ENCODE results near the gene HS3ST4. TPM values are rescaled to one million over a fixed set of nuclear protein-coding genes. Genes with fewer than 3 reads are reported as not detected.

HS3ST4 gene
- total RNA-seq, 1 experiment from 2014 or later = not detected

DNA sequence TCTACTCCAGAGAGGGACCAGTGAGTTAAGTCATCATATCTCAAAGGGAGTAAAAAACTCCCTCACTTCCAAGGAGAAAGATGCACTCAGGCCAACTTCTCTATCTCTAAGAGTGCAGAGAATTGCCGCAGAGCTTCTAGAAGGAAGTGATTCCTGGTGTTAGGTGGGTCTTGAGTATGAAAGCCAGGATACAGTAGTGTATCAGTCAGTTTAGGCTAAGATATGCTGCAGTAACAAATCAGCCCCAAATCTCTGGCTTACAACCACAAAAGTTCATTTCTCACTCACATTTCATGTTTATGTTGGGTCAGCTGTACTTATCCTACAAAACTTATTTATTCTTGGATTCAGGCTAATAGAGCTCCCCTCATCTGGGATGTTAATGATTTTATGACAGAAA lies 106.3 kb downstream of the HS3ST4 start:
- H3K4me3 ChIP-seq (replicated peaks in 1 of 2; ENCODE audit: low read depth in 1 of 2, low read length in 2 of 2) = no peak overlapping the region
- no peaks in the 10 kb centered on the region for H3K9me3 ChIP-seq (ENCODE audit: control insufficient read depth in 1 of 2, insufficient read depth in 1 of 2, low read depth in 1 of 2, low read length in 2 of 2)
- no peak for ATAC-seq
- ChIA-PET RAD21 (ENCODE audit: low non-redundant PET in 1 of 2, low total read pairs in 2 of 2, uncharacterized antibody in 2 of 2, unreplicated experiment in 2 of 2) (no interaction called here), POLR2A (no interaction called here), CTCF (no interaction called here)
- no peak overlapping the region for H3K4me2 ChIP-seq (ENCODE audit: low read length)
- H2AFZ ChIP-seq (ENCODE audit: low read depth, low read length, poor library complexity, severe bottlenecking) = no peak overlapping the region
- TF ChIP-seq SRF (IDR thresholded peaks at IDR 0.05; ENCODE audit: low read depth) = no peak
- TF ChIP-seq FOSL1 (IDR thresholded peaks at IDR 0.05; ENCODE audit: low read depth) = no peak
- TF ChIP-seq SP1 (IDR thresholded peaks at IDR 0.05; ENCODE audit: low read depth) = no peak
- TF ChIP-seq EGR1 (IDR thresholded peaks at IDR 0.05; ENCODE audit: low read depth) = no peak
- TF ChIP-seq POLR2AphosphoS5 (IDR thresholded peaks at IDR 0.05; ENCODE audit: low read depth, low read length) = no peak
- TF ChIP-seq, protein P1, sequence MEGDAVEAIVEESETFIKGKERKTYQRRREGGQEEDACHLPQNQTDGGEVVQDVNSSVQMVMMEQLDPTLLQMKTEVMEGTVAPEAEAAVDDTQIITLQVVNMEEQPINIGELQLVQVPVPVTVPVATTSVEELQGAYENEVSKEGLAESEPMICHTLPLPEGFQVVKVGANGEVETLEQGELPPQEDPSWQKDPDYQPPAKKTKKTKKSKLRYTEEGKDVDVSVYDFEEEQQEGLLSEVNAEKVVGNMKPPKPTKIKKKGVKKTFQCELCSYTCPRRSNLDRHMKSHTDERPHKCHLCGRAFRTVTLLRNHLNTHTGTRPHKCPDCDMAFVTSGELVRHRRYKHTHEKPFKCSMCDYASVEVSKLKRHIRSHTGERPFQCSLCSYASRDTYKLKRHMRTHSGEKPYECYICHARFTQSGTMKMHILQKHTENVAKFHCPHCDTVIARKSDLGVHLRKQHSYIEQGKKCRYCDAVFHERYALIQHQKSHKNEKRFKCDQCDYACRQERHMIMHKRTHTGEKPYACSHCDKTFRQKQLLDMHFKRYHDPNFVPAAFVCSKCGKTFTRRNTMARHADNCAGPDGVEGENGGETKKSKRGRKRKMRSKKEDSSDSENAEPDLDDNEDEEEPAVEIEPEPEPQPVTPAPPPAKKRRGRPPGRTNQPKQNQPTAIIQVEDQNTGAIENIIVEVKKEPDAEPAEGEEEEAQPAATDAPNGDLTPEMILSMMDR (IDR thresholded peaks at IDR 0.05 in 2 of 3, conservative IDR thresholded peaks at IDR 0.05 in 1 of 3; ENCODE audit: borderline replicate concordance in 1 of 3, insufficient read depth in 1 of 3, low read depth in 2 of 3, low read length in 2 of 3) = no peak
- TF ChIP-seq, protein P2, sequence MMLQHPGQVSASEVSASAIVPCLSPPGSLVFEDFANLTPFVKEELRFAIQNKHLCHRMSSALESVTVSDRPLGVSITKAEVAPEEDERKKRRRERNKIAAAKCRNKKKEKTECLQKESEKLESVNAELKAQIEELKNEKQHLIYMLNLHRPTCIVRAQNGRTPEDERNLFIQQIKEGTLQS (IDR thresholded peaks at IDR 0.05) = no peak
- no peak for TF ChIP-seq CBX3 (IDR thresholded peaks at IDR 0.05; ENCODE audit: low read depth)
- no peak for TF ChIP-seq POLR2A (IDR thresholded peaks at IDR 0.05; ENCODE audit: borderline replicate concordance, extremely low read depth, insufficient read depth, insufficient read length)
- TF ChIP-seq YY1 (IDR thresholded peaks at IDR 0.05; ENCODE audit: extremely low read depth, insufficient replicate concordance, low read depth, low read length) = no peak
- TF ChIP-seq, protein P3, sequence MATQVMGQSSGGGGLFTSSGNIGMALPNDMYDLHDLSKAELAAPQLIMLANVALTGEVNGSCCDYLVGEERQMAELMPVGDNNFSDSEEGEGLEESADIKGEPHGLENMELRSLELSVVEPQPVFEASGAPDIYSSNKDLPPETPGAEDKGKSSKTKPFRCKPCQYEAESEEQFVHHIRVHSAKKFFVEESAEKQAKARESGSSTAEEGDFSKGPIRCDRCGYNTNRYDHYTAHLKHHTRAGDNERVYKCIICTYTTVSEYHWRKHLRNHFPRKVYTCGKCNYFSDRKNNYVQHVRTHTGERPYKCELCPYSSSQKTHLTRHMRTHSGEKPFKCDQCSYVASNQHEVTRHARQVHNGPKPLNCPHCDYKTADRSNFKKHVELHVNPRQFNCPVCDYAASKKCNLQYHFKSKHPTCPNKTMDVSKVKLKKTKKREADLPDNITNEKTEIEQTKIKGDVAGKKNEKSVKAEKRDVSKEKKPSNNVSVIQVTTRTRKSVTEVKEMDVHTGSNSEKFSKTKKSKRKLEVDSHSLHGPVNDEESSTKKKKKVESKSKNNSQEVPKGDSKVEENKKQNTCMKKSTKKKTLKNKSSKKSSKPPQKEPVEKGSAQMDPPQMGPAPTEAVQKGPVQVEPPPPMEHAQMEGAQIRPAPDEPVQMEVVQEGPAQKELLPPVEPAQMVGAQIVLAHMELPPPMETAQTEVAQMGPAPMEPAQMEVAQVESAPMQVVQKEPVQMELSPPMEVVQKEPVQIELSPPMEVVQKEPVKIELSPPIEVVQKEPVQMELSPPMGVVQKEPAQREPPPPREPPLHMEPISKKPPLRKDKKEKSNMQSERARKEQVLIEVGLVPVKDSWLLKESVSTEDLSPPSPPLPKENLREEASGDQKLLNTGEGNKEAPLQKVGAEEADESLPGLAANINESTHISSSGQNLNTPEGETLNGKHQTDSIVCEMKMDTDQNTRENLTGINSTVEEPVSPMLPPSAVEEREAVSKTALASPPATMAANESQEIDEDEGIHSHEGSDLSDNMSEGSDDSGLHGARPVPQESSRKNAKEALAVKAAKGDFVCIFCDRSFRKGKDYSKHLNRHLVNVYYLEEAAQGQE (IDR thresholded peaks at IDR 0.05; ENCODE audit: low read depth) = no peak
- no peak for TF ChIP-seq EZH2 (IDR thresholded peaks at IDR 0.05)
- TF ChIP-seq JUND (IDR thresholded peaks at IDR 0.05) = no peak
- TF ChIP-seq RAD21 (IDR thresholded peaks at IDR 0.05; ENCODE audit: low read depth) = no peak
- TF ChIP-seq ELF1 (IDR thresholded peaks at IDR 0.05; ENCODE audit: borderline replicate concordance, low read depth) = no peak
- no peak for TF ChIP-seq CEBPB (IDR thresholded peaks at IDR 0.05; ENCODE audit: low read depth)
- no peak for TF ChIP-seq TCF7L2 (IDR thresholded peaks at IDR 0.05; ENCODE audit: borderline replicate concordance, extremely low read depth, insufficient read depth, insufficient read length)
- no peak for TF ChIP-seq ZNF274 (IDR thresholded peaks at IDR 0.05; ENCODE audit: low read depth, low read length)
- TF ChIP-seq, protein P4, sequence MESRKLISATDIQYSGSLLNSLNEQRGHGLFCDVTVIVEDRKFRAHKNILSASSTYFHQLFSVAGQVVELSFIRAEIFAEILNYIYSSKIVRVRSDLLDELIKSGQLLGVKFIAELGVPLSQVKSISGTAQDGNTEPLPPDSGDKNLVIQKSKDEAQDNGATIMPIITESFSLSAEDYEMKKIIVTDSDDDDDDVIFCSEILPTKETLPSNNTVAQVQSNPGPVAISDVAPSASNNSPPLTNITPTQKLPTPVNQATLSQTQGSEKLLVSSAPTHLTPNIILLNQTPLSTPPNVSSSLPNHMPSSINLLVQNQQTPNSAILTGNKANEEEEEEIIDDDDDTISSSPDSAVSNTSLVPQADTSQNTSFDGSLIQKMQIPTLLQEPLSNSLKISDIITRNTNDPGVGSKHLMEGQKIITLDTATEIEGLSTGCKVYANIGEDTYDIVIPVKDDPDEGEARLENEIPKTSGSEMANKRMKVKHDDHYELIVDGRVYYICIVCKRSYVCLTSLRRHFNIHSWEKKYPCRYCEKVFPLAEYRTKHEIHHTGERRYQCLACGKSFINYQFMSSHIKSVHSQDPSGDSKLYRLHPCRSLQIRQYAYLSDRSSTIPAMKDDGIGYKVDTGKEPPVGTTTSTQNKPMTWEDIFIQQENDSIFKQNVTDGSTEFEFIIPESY (IDR thresholded peaks at IDR 0.05; ENCODE audit: extremely low read depth, insufficient replicate concordance, low read length) = no peak
- no peak for TF ChIP-seq SIN3A (IDR thresholded peaks at IDR 0.05; ENCODE audit: low read depth)
- no peaks in the 10 kb centered on the region; the same call in 1 of the 2 replicates for H4K20me1 ChIP-seq (ENCODE audit: insufficient read depth)
- H3K4me1 ChIP-seq (ENCODE audit: control insufficient read depth in 1 of 2, insufficient read depth in 2 of 2, low read length in 2 of 2) = no peaks in the 10 kb centered on the region
- H3K36me3 ChIP-seq (ENCODE audit: control insufficient read depth in 1 of 2, insufficient read depth in 2 of 2, low read length in 2 of 2) = no peaks in the 10 kb centered on the region
- no TSS peak for BruUV-seq (replicated peaks)
- H3K9ac ChIP-seq (ENCODE audit: low read length) = no peak overlapping the region
- no peaks in the 10 kb centered on the region for H3K9me2 ChIP-seq (ENCODE audit: insufficient read depth)
- no peaks in the 10 kb centered on the region for H3K79me2 ChIP-seq (ENCODE audit: insufficient read depth, low read length)
- H3K27me3 ChIP-seq (ENCODE audit: insufficient read depth, low read length) = no peaks in the 10 kb centered on the region
- DNase-seq (ENCODE audit: low read depth, low spot score) = no peak
- no peak overlapping the region for H3K27ac ChIP-seq (ENCODE audit: low read depth, low read length)
- intact Hi-C loops (cut with micrococcal nuclease) = no loop called here

All from HCT116 (cell line).